Left renal cortex interstitium (tissue), 4 donors: ENCODE measurements around the gene SEC61A2. TPM values are rescaled to one million over a fixed set of nuclear protein-coding genes. Genes with fewer than 3 reads are reported as not detected.
A peak's percentile ranks its signal among the peaks of the same experiment; 100 is the strongest.

Experiments
- DNase-seq, 4 donors: peaks; one replicate each; pipeline ENCODE4 v3.0.0-alpha.2; 2013; ENCODE audit warnings: low read depth in 4 of 4, low spot score in 2 of 4, missing footprints in 1 of 4
- polyA plus RNA-seq, 4 donors: library from polyadenylated mRNA; unstranded; fragments of 120-200 nt; gene quantifications; one replicate each; pipeline ENCODE4 v1.2.1, GENCODE V29; 2013; ENCODE audit not compliant: insufficient read length in 4 of 4

The SEC61A2 gene
- polyA plus RNA-seq, 4 donors, result 11.8 to 24.5 (median 17.9) TPM

DNA sequence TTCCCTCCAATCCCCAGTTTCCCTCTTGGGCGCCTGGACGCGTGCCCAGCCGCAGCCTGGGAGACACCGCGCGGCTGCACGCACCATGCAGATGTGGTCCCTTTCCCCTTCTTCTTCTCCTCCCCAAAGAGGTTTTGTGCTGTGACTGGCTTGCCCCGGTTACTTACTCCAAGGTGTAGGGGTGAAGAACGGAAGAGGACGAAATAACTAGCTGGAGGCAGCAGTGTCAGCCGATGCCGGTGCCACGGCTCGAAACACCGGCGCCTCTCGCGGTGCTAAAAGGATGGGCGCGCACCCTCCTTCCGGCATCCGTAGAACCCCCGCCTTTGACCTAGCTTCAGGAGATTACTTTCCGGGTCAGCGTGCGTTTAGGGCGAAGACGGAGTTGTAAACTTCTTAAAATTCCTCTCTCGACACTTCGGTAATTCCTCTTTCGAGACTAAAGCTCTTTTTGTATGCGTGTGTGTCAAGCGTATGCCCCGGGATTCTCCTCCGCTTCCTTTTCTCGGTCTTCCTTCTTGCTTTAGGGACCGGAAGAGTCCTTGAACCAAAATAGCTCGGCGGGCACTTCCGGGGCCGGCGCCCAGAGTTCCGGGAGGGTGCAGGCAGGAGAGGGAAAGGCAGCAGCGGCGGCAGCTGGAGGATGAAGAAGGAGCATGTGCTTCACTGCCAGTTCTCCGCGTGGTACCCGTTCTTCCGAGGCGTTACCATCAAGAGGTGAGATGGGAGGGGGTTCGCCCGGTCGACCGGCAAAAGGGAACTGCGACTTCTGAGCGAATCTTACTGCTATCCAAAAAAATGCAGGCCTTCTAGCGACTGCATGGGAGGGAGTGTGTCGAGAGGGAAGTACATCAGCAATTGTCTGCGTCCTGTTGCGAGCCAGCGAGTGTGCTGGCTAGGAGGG lies 66.4 kb downstream of the SEC61A2 start, which contains the start of the genes CDC123 and NUDT5:
Gene CDC123, plus strand, starts transcription at position 586 of the 904 bp plus-strand sequence. Its CDS starts 58 bp downstream, at position 644.
Gene NUDT5, minus strand, starts transcription at position 289 of the 904 bp plus-strand sequence. CDS start 9,600 bp downstream, outside the sequence.
- DNase-seq, result peak; percentile 85 to 96 (median 88)

- no peak for DNase-seq
Measured at GRCh38 chr10:12196531-12197211, 67.2 kb downstream of the SEC61A2 start.

DNA sequence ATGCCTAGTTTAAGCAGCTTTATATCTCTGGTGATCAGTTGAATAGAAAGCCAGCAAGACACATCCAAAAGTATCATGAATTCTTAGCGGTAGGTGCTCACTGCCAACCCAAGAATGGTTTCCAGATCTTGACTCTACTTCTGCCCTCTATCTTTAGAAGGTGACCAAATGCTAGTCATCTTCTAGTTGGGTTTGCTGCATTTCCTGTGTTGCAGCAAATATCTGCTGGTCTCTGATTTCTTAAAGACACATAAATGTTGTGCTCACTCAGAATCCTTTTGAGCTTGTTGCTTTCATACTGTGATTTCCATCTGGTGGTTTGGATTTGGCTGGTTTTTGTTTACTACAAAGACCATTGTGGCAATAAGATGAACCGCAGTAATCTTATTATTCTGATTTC lies 68.7 kb downstream of the SEC61A2 start:
- DNase-seq, result no peak

- no peak for DNase-seq
Measured at GRCh38 chr10:12200850-12201249, 71.4 kb downstream of the SEC61A2 start.

DNA sequence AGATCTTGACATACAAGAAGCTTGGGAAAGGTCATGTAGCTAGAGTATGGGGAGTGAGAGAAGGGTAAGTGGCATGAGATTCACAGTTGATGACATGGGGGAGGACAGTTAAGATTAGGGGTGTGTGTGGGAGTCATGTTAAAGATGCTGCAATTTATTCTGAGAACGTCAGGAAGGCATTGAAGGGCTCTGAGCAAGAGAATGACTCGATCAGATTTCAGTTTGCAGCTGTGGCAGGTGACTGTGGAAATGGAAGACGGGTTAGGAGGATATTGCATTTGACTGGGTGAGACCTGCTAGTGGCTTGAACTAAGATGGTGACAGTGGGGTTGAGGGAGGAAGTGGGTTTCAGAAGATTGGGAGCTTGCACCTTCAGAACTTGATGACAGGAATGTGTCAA lies 72.1 kb downstream of the SEC61A2 start:
- no peak for DNase-seq

DNA sequence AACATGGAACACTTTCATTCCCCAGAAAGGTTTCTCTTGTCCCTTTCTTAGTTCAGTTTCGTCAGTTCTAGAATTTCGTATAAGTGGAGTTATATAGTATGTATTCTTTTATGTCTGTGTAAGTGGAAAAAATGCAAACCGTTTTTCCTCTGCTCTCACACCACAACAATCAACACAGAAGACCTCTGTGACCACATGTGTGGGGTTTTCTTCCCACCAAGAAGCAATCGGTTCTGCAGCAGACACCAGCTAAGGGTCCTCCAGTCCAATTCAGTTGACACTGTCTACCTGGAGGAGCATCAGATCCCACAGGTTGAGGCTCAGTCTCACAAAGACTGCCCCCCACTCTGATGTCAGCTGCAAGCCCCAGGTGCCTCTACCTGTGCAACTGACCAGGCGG lies 72.7 kb downstream of the SEC61A2 start:
- DNase-seq, result no peak

GRCh38 chr10:12205082-12205481 lies 75.6 kb downstream of the SEC61A2 start:
- DNase-seq, result no peak

DNA sequence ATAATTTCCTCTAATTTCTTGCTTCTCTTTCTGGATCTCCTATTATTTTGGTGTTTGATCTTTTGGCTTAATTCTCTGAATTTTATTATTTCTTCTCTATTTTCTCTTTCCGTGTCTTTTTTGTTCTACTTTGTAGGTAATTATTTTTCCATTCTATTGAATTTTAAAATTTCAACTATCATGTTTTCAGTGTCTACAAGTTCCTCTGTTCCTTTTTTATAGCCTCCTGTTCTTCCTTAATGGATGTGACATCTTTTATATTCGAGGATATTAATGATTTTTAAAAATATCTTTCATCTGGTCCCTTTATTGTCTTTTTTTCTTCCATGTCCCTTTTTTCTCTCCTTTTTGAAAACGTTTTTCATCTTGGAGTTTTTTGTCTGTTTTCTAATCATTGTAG lies 77.6 kb downstream of the SEC61A2 start:
- no peak for DNase-seq

- no peak for DNase-seq
Measured at GRCh38 chr10:12208460-12208859, 79.0 kb downstream of the SEC61A2 start.

- DNase-seq, result no peak
Measured at GRCh38 chr10:12212454-12212853, 83.0 kb downstream of the SEC61A2 start.

DNA sequence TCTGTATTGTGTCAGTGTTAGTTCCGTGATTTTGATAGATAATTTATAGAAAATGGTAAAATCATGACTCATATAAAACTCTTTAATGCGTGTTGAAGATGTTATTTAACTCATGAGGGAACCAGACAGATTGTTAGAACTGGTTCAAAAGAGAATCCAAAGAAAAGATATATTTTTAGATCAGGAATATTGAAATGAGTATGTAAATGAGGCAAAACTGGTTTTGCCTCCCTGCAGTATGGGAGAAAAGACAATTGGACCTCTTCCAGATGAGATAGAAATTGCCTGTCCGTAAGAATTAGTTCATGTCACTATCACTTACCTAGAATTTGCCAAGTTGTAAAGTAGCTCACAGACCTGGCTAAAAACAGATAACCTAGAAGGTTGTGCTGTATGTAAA lies 84.1 kb downstream of the SEC61A2 start:
- no peak for DNase-seq

GRCh38 chr10:12214093-12214492 lies 84.6 kb downstream of the SEC61A2 start:
- no peak for DNase-seq

DNA sequence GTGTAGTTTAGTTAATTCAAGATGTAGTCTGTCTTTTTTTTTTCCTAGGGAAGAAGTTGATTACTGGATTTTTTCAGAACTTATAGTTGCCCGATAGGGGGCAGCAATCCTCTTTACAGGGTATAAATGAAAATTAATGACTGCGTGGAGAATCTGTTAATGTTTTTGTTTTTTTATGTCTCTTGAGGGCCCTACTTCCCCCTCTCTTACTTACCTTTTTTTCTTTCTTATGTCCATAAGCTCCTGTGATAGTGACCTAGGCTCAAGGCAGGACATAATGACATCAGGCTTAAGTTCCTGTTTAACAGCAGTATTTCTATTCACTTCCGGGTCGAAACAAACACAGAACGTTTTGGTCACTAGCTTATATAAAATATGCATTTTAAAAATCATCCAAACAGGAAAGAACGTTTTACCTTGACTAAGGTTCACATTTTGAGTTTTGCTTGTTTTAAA lies 85.3 kb downstream of the SEC61A2 start:
- DNase-seq, result peak in 1 of 4 donors; percentile 37

Other genes with a start within 250 kb of the SEC61A2 start
- 10 to 100 TPM; 32.1 to 40.5 (median 37.3) TPM for gene UPF2, start 86.9 kb upstream of the SEC61A2 start, polyA plus RNA-seq
- 10 to 100 TPM; 26.9 to 36.1 (median 32.4) TPM for gene DHTKD1, start 60.7 kb upstream of the SEC61A2 start, polyA plus RNA-seq
- gene NUDT5, start 66.2 kb downstream of the SEC61A2 start, polyA plus RNA-seq, result 10 to 100 TPM; 72.4 to 89.8 (median 80.7) TPM
- 100 to 1,000 TPM; 110 to 130 (median 120) TPM for gene CDC123, start 66.5 kb downstream of the SEC61A2 start, polyA plus RNA-seq
- gene CAMK1D, start 219.9 kb downstream of the SEC61A2 start, polyA plus RNA-seq, result 10 to 100 TPM; 10.1 to 13.0 (median 10.8) TPM